ENCODE results near the gene ZMIZ1. TPM values are rescaled to one million over a fixed set of nuclear protein-coding genes. Genes with fewer than 3 reads are reported as not detected.

The ZMIZ1 gene, protein sequence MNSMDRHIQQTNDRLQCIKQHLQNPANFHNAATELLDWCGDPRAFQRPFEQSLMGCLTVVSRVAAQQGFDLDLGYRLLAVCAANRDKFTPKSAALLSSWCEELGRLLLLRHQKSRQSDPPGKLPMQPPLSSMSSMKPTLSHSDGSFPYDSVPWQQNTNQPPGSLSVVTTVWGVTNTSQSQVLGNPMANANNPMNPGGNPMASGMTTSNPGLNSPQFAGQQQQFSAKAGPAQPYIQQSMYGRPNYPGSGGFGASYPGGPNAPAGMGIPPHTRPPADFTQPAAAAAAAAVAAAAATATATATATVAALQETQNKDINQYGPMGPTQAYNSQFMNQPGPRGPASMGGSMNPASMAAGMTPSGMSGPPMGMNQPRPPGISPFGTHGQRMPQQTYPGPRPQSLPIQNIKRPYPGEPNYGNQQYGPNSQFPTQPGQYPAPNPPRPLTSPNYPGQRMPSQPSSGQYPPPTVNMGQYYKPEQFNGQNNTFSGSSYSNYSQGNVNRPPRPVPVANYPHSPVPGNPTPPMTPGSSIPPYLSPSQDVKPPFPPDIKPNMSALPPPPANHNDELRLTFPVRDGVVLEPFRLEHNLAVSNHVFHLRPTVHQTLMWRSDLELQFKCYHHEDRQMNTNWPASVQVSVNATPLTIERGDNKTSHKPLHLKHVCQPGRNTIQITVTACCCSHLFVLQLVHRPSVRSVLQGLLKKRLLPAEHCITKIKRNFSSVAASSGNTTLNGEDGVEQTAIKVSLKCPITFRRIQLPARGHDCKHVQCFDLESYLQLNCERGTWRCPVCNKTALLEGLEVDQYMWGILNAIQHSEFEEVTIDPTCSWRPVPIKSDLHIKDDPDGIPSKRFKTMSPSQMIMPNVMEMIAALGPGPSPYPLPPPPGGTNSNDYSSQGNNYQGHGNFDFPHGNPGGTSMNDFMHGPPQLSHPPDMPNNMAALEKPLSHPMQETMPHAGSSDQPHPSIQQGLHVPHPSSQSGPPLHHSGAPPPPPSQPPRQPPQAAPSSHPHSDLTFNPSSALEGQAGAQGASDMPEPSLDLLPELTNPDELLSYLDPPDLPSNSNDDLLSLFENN
- 10 to 100 TPM; 65.5 to 88.2 (median 69.3) TPM for total RNA-seq

DNA sequence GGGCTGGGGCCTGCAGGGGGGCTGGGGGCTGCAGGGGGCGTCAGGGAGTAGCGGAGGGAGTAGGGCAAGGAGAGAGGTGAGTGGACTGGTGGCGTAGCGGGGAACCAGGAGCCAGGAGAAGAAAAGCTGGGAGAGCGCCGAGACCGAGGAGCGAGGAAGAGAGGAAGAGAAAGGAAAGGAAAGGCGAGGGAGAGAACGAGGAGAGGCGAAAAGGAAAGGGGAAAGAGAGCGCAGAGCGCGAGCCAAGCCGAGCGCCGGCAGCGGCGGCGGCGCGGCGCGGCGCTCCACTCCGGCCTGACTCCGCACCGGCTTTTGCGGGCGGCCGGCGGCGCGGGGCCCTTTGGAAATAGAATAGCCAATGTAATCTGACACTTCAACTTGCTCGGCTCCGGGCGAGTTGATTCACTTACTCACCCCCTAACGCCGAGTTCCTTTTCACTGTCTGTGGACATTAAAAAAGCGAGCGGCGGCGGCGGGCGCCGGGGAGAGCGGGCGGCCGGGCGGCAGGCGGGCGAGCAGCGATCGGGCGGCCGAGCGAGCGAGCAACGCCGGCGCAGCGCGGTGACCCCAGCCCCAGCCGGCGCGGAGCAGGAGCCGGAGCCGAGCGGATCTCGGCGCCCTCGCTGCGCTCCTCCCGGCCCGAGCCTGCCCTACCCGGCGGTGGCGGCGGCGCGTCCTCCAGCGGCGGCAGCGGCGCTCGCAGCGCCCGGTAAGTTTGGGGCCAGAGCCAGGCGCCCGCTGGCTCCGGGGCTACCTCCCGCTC lies at the start of gene ZMIZ1:
Gene ZMIZ1 (plus strand): TSS at position 405 of the 763 bp plus-strand sequence. CDS start 132,667 bp downstream, outside the sequence.
- peak within 1 kb of the TSS; percentile 85 to 98 (median 93) for H3K27ac ChIP-seq
- no peaks in the 10 kb centered on the region for H3K36me3 ChIP-seq
- peaks cover 12 to 49% (median 31%) of the 10 kb centered on the region in 4 donors for H3K4me1 ChIP-seq
- DNase-seq (ENCODE audit: low spot score in 2 of 2): peak; percentile 88 to 90
- TF ChIP-seq POLR2A (IDR thresholded peaks at IDR 0.05) (peak; percentile 76 to 87), EP300 (IDR thresholded peaks at IDR 0.05) (peak in 1 of 2 donors; percentile 90)
- TF ChIP-seq, protein P1, sequence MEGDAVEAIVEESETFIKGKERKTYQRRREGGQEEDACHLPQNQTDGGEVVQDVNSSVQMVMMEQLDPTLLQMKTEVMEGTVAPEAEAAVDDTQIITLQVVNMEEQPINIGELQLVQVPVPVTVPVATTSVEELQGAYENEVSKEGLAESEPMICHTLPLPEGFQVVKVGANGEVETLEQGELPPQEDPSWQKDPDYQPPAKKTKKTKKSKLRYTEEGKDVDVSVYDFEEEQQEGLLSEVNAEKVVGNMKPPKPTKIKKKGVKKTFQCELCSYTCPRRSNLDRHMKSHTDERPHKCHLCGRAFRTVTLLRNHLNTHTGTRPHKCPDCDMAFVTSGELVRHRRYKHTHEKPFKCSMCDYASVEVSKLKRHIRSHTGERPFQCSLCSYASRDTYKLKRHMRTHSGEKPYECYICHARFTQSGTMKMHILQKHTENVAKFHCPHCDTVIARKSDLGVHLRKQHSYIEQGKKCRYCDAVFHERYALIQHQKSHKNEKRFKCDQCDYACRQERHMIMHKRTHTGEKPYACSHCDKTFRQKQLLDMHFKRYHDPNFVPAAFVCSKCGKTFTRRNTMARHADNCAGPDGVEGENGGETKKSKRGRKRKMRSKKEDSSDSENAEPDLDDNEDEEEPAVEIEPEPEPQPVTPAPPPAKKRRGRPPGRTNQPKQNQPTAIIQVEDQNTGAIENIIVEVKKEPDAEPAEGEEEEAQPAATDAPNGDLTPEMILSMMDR (IDR thresholded peaks at IDR 0.05): peak in 4 of 5 experiments; percentile 17 to 53 (median 36)
- peak within 1 kb of the TSS; percentile 68 to 97 (median 79) for H3K4me3 ChIP-seq
- H3K9me3 ChIP-seq: no peaks in the 10 kb centered on the region
- WGBS, 2 donors: 0% methylated on average over 58 to 59 of the region's 92 CpGs
- H3K27me3 ChIP-seq: no peaks in the 10 kb centered on the region

DNA sequence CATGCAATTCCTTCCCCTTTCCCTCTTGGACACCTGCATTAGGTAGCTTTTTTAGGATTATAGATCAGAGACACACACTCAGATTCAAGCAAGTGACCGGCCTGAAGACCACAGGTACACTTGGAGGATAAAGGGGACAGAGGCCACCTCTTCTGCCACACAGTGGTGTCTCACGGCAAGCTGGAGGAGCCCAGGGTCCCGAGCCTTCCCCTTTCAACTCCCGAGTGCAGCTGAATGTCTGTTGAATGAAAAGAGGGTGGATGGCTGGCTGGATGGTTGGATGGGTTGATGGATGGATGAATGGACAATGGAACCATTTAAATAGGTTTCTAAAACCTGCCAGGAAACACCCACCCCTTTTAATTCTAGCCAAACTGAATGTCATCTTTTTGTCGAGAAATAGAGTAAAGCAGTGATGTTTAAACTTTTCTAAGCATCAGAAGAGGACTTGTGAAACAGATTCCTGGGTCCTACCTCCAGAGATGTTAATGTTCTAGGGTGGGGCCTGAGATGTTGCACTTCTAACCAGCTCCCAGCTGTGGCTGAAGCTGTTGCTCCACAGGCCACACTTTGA lies 49.2 kb upstream of the ZMIZ1 start:
- TF ChIP-seq EP300 (IDR thresholded peaks at IDR 0.05) (no peak), POLR2A (IDR thresholded peaks at IDR 0.05) (no peak)
- 40 to 61% methylated on average over 5 of the region's 5 CpGs for WGBS, 2 donors
- DNase-seq (ENCODE audit: low spot score in 2 of 2): no peak
- H3K36me3 ChIP-seq: no peaks in the 10 kb centered on the region
- H3K4me3 ChIP-seq: no peak overlapping the region
- H3K9me3 ChIP-seq: peaks cover 0 to 8% (median 0%) of the 10 kb centered on the region in 4 donors
- peak overlapping the region in 2 of 4 donors; percentile 52 to 76 for H3K27ac ChIP-seq
- H3K27me3 ChIP-seq: no peaks in the 10 kb centered on the region
- peaks cover 0 to 33% (median 5%) of the 10 kb centered on the region in 4 donors for H3K4me1 ChIP-seq

DNA sequence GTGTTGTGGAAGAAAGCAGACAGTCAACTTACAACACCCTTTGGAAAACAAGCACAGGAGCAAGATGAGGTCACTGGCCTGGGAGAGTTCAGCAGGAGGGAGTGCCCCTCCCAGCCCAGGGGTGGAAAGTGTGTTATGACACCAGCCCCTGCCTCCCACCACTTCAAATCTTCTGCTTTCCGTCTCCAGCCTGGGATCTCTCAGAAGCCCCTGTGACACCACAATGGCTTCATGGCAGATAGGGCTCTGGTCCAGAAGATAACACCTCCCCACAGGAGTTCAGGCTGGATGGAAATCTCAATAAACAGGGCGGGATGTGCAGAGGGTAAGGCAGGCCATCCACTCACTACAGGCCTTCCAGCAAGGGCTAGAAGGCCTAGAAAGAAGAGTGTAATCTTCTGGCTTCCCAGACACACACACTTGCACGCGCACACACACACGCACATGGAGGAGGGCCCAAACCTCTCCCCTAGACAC lies 48.7 kb upstream of the ZMIZ1 start:
- peak; percentile 35 to 72 for DNase-seq (ENCODE audit: low spot score in 2 of 2)
- Histone ChIP-seq H3K9me3 (peaks cover 0 to 8% (median 0%) of the 10 kb centered on the region in 4 donors), H3K27me3 (no peaks in the 10 kb centered on the region), H3K4me1 (peaks cover 0 to 28% (median 5%) of the 10 kb centered on the region in 4 donors), H3K36me3 (no peaks in the 10 kb centered on the region), H3K4me3 (no peak overlapping the region), H3K27ac (peak overlapping the region in 2 of 4 donors; percentile 68 to 76)
- TF ChIP-seq, protein P1 (IDR thresholded peaks at IDR 0.05): no peak
- peak in 1 of 2 donors; percentile 88 for TF ChIP-seq EP300 (IDR thresholded peaks at IDR 0.05)
- WGBS, 2 donors: 71 to 72% methylated on average over 5 of the region's 5 CpGs

DNA sequence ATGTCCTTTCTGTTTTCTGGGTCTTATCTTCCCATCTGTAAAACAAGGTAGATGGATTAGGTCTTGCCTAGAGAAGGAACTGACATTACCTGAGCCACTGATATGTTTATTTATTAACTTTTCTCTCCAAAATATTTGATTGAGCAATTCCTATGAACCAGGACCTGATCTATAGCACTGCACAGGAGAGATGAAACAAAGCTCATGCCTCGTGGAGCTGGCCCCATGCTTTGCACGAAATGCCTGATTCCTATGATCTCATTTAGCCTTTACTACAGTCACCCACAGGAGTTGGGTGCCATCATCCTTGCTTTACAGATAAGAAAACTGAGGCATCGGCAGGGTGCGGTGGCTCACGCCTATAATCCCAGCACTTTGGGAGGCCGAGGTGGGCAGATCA lies 48.2 kb upstream of the ZMIZ1 start:
- no peaks in the 10 kb centered on the region for H3K27me3 ChIP-seq
- H3K4me1 ChIP-seq: peaks cover 0 to 26% (median 5%) of the 10 kb centered on the region in 4 donors
- H3K9me3 ChIP-seq: peaks cover 0 to 8% (median 0%) of the 10 kb centered on the region in 4 donors
- no peak overlapping the region for H3K4me3 ChIP-seq
- no peaks in the 10 kb centered on the region for H3K36me3 ChIP-seq
- 97% methylated on average over 6 of the region's 6 CpGs for WGBS, 2 donors
- TF ChIP-seq POLR2A (IDR thresholded peaks at IDR 0.05): no peak
- TF ChIP-seq, protein P1 (IDR thresholded peaks at IDR 0.05): no peak
- no peak for TF ChIP-seq EP300 (IDR thresholded peaks at IDR 0.05)
- no peak for DNase-seq (ENCODE audit: low spot score in 2 of 2)
- peak overlapping the region in 1 of 4 donors; percentile 76 for H3K27ac ChIP-seq
